Hematopoietic multipotent progenitor cell treated with erythropoietin and hydrocortisone succinate and interleukin-3 and kit ligand, for 15 days (in vitro differentiated cells): ENCODE results near the gene OR2L13.
"Not testable (repeated sequence)": the region's sequence is repeated elsewhere in the genome, so short reads cannot be mapped to it uniquely, and the experiment has no call there.

ENCODE experiments used
- DNase-seq: peaks from one replicate; pipeline ENCODE4 v3.0.0-alpha.2; 2015; ENCODE audit warnings: low spot score

Gene OR2L13

GRCh38 chr1:248094884-248095283 is at the start of gene OR2L13:
Gene OR2L13 (plus strand): TSS chr1:248095184. CDS start chr1:248099376, 4,192 bp downstream.
- DNase-seq = no peak

GRCh38 chr1:248045209-248045608 is 49.8 kb upstream of the OR2L13 start:
- DNase-seq = no peak

- no peak for DNase-seq
Observed at GRCh38 chr1:248046536-248046935, 48.4 kb upstream of the OR2L13 start, which contains the start of gene OR2L3. Gene OR2L3 (plus strand): TSS chr1:248046836. CDS start chr1:248060682, 13,846 bp downstream.

DNA sequence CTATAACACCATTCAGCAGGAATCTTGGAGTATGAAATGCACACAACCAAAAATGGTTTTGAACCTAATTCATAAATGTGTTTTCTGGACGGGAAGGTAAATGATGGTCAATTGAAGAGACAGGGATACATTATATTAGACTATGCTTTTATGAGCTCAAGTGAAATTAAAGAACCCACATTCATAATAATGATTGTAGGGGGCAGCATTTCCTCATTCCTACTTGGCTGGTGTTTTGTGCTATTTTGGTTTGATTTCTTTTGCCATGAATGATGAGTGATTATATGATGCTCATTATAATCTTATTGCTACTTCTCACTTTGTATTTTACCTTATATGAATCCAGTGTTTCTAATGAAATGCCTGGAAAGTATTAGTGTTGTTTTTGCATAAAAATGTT is 48.0 kb upstream of the OR2L13 start:
- no peak for DNase-seq

DNA sequence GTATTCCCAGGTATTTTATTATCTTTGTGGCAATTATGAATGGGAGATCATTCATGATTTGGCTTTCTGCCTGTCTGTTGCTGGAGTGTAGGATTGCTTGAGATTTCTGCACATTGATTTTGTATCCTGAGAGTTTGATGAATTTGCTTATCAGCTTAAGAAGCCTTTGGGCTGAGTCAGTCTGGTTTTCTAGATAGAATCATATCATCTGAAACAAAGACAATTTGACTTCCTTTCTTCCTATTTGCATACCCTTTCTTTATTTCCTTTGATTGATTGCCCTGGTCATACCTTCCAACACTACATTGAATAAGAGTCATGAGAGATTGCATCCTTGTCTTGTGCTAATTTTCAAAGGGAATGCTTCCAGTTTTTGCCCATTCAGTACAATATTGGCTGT is 40.3 kb upstream of the OR2L13 start:
- DNase-seq = no peak

DNA sequence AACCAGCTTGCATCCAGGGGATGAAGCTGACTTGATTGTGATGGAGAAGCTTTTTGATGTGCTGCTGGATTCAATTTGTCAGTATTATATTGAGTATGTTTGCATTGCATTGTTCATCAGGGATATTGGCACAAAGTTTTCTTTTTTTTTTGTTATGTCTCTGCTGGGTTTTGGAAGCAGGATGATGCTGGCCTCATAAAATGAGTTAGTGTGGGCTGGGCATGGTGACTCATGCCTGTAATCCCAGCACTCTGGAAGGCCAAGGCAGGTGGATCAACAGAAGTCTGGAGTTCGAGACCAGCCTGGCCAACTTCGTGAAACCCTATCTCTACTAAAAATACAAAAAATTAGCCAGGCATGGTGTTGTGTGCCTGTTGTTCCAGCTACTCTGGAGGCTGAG is 39.7 kb upstream of the OR2L13 start:
- no peak for DNase-seq

DNA sequence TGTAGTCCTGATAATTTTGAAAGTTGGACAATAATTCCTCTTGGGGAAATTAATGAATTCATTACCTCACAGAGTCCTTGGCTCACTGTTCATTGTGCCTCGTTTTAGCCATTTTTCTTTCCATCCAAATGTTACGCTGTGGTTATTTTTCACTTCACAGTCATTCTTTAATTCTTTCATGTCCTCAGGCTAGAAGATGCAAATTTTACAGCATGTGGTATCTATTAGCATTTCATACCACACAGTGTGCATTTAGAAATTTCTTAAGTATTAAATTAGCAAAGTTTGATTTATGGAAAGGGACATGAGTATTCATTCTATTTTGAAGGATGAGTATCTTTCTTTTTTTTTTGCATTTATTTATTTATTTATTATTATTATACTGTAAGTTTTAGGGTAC is 29.9 kb upstream of the OR2L13 start:
- DNase-seq = no peak

DNA sequence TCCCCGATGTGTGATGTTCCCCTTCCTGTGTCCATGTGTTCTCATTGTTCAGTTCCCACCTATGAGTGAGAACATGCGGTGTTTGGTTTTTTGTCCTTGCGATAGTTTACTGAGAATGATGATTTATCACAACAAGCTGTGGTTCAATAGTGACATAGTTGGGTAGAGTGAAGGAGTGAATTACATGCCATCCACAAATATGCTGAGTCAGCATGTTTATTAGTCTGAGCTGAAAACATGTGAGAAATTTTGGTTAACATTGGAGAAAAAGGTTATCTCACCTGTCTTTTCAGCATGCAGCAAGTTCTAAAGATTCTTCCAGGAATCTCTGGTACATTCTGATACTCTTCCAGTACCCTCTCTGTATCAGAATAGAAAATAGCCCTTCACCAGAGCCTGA is 29.4 kb upstream of the OR2L13 start:
- DNase-seq = no peak

DNA sequence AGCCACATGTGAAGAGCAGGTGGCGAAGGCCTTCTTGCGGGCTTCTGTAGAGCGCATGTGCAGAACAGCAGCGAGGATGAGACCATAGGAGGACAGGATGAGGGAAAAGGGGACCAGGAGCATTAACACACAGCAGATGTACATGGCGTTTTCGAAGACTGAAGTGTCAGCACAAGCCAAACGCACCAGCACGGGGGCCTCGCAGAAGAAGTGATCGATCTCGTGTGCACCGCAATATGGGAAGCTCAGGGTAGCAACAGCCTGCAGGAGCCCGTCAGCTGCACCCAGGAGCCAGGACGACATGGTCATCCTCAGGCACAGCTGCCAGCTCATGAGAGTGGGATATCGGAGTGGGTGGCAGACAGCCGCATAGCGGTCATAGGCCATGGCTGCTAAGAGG is 11.1 kb upstream of the OR2L13 start:
- not testable (repeated sequence) for DNase-seq

GRCh38 chr1:248098529-248098928 is 3.5 kb downstream of the OR2L13 start:
- no peak for DNase-seq

DNA sequence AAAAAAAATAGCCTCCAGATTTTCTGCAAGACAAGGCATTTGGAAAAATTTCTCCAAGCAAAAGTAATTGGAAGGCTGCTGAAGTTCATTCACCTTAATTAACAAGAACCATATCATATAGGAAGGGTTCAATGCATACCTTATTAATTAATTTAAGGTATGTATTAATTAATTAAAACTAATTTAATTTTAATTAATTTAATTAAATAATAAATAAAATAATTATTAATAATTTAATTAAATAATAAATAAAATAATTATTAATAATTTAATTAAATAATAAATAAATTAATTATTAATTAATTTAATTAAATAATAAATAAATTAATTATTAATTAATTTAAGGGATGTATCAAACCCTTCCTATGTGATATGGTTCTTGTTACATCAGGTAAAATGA is 7.9 kb downstream of the OR2L13 start:
- DNase-seq = no peak

- DNase-seq = no peak
Observed at GRCh38 chr1:248111157-248111556, 16.2 kb downstream of the OR2L13 start.

DNA sequence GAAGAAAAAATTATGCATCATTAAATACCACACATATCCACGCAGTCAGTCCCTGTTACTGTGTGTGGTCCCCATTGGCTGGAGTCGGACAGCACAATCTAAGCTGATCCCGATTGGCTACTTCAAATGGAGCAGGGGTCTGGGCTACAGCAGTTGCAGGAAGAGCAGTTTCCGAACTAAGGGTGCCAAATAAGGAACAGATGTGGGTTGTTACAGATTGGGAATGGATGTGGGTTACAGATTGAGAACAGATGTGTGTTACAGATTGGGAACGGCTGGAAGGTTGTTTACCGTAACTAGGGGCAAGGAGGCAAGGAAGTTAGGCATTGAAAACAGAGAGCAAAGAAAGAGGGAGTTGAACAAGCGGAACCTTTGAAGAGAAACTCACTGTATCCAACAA is 19.9 kb downstream of the OR2L13 start:
- no peak for DNase-seq

DNA sequence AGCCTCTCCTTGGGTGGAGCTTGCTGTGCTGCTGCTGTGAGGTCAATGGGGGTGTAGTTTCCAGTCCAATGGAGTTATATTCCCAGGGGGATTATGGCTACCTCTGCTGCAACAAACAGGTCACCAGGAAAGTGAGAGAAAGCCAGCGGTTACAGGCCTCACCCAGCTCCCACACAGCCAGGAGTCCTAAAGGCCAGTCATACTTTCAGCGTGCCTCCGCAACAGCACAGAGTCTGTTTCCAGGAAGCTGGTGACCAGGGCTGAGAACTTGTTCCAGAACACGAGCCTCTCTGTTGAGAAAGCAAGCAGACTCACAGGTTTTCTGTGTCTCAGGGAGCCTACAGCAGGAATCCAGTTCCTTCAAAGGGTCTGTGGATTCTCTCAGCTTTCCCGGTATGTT is 32.7 kb downstream of the OR2L13 start:
- DNase-seq = no peak

DNA sequence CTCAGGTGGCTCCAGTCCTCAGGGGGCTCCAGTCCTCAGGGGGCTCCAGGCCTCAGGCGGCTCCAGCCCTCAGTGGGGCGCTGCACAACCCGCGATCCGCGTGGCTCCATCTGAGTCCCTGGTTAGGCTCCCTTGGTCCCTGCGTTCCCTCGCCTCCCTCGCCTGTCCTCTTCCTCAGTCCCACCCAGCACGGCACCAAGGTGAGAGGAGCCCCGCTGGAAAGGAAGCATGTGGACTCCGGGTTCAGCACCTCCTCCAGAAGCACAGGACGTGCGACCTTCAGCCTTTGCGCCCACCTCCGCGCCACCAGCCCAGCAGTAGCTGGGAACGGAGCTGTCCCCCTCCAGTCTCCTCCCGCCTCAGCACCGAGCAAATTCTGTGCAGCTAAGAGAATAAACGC is 41.8 kb downstream of the OR2L13 start:
- DNase-seq = no peak

GRCh38 chr1:248140846-248141245 is 45.9 kb downstream of the OR2L13 start:
- DNase-seq = no peak

- no peak for DNase-seq
Observed at GRCh38 chr1:248143311-248143710, 48.3 kb downstream of the OR2L13 start.

DNA sequence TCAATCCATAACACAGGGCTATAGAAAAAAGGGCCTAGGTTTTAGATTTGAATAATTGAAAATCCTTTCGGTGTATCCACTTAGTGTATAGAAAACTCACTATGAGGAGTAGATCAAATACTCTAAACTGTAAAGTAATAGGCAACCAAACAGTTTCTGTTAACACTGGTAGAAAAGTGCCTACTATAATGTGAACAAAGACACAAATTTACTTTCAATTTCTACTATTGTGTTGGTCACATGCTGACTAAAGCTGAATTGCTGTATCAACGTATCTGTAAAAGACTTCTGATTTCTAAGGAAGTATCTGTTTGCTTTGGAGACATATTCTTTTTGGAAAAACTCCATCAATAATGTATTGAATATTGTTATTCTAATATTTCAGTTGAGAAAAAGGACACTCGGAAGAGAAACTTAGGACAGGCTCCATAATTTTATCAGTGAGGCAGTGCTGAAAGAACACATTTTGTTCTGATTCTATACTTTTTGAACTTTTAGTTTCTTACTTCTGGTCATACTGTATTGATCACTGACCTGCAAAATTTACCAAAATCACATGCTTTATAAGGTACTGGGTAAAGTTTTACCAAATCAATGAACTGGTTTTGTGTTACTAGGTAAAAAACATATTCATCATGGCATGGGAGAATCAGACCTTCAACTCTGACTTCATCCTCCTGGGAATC is 49.7 kb downstream of the OR2L13 start, which contains the start of gene OR2M5:
Gene OR2M5, plus strand, starts transcription at position 636 of the 686 bp plus-strand sequence. Its CDS starts 0 bp downstream, at position 636.
- no peak for DNase-seq
